Neural cell (in vitro differentiated cells): ENCODE measurements around the gene TLE3. TPM values are rescaled to one million over a fixed set of nuclear protein-coding genes. Genes with fewer than 3 reads are reported as not detected.

ENCODE experiments used
- H2AFZ ChIP-seq: fragments of 200-600, 300-800 bp; sonication (generic), shearing (Covaris generic); 2 replicates; pipeline ENCODE4 v1.6.0; 2014; ENCODE audit warnings: low read depth, mild to moderate bottlenecking, antibody characterized with exemption, low read length, moderate library complexity
- H3F3A ChIP-seq: fragments of 200-600 bp; shearing (Covaris generic); 2 replicates; pipeline ENCODE4 v1.6.1; 2016; ENCODE audit warnings: mild to moderate bottlenecking, moderate library complexity, mixed read lengths, antibody characterized with exemption, low read length; ENCODE audit not compliant: insufficient read depth, poor library complexity, severe bottlenecking
- H3K27ac ChIP-seq: fragments of 200-600, 300-800 bp; sonication (generic), shearing (Covaris generic); 2 replicates; pipeline ENCODE4 v1.5.1; 2014; ENCODE audit warnings: mild to moderate bottlenecking, low read length, moderate library complexity
- H3K27me3 ChIP-seq: fragments of 300-800, 200-600 bp; sonication (generic), shearing (Covaris generic); 2 replicates; pipeline ENCODE4 v1.6.0; 2014; ENCODE audit warnings: mild to moderate bottlenecking, low read depth, low read length, moderate library complexity; ENCODE audit not compliant: insufficient read depth
- H3K36me3 ChIP-seq: fragments of 300-800, 200-600 bp; sonication (generic), shearing (Covaris generic); 2 replicates; pipeline ENCODE4 v1.5.1; 2014; ENCODE audit warnings: mild to moderate bottlenecking, antibody characterized with exemption, low read length, moderate library complexity; ENCODE audit not compliant: insufficient read depth
- H3K4me2 ChIP-seq: fragments of 300-800, 200-600 bp; sonication (generic), shearing (Covaris generic); 2 replicates; pipeline ENCODE4 v1.6.0; 2014; ENCODE audit warnings: mild to moderate bottlenecking, low read length
- H3K4me3 ChIP-seq: fragments of 300-800, 200-600 bp; sonication (generic), shearing (Covaris generic); 2 replicates; pipeline ENCODE4 v1.5.1; 2014; ENCODE audit warnings: mild to moderate bottlenecking, low read length, moderate library complexity
- H3K79me2 ChIP-seq: fragments of 200-600 bp; shearing (Covaris generic); replicated peaks from 2 replicates; pipeline ENCODE4 v1.6.0; 2014; ENCODE audit warnings: mild to moderate bottlenecking, low read length, moderate library complexity; ENCODE audit not compliant: insufficient read depth
- H3K9ac ChIP-seq: fragments of 300-800, 200-600 bp; sonication (generic), shearing (Covaris generic); 2 replicates; pipeline ENCODE4 v1.6.1; 2016; ENCODE audit warnings: mild to moderate bottlenecking, low read length, mixed read lengths
- H3K9me2 ChIP-seq: fragments of 200-600 bp; shearing (Covaris generic); 2 replicates; pipeline ENCODE4 v1.6.1; 2016; ENCODE audit warnings: mild to moderate bottlenecking, low read length, mixed read lengths; ENCODE audit not compliant: insufficient read depth
- H3K9me3 ChIP-seq: fragments of 200-600, 300-800 bp; sonication (generic), shearing (Covaris generic); 2 replicates; pipeline ENCODE4 v1.6.1; 2016; ENCODE audit warnings: mild to moderate bottlenecking, mixed run types, low read length, moderate library complexity, mixed read lengths
- H4K20me1 ChIP-seq: fragments of 200-600 bp; shearing (Covaris generic); 2 replicates; pipeline ENCODE4 v1.6.1; 2016; ENCODE audit warnings: mild to moderate bottlenecking, mixed run types; ENCODE audit not compliant: insufficient read depth
- EP300 ChIP-seq: fragments of 450-650 bp; conservative IDR thresholded peaks from 2 replicates; pipeline ENCODE4 v1.6.1; 2014; ENCODE audit warnings: antibody characterized with exemption, mild to moderate bottlenecking, moderate library complexity; ENCODE audit not compliant: poor library complexity, severe bottlenecking
- EZH2 ChIP-seq: fragments of 200-600, 300-800 bp; shearing (Covaris generic), sonication (generic); IDR thresholded peaks from 2 replicates; pipeline ENCODE4 v1.6.1; 2014; ENCODE audit warnings: antibody characterized with exemption, low read length, borderline replicate concordance, mild to moderate bottlenecking; ENCODE audit not compliant: insufficient read depth, poor library complexity, severe bottlenecking
- MXI1 ChIP-seq: fragments of 450-650 bp; conservative IDR thresholded peaks from 2 replicates; pipeline ENCODE4 v1.6.1; 2014; ENCODE audit warnings: antibody characterized with exemption, mild to moderate bottlenecking; ENCODE audit not compliant: poor library complexity, severe bottlenecking
- POLR2AphosphoS5 ChIP-seq: IDR thresholded peaks from 2 replicates; pipeline ENCODE4 v1.6.1; 2012
- RAD21 ChIP-seq: fragments of 450-650 bp; conservative IDR thresholded peaks from 2 replicates; pipeline ENCODE4 v1.6.1; 2014; ENCODE audit warnings: antibody characterized with exemption, mild to moderate bottlenecking, moderate library complexity
- REST ChIP-seq: IDR thresholded peaks from 2 replicates; pipeline ENCODE4 v1.6.1; 2012; ENCODE audit warnings: borderline replicate concordance
- SMC3 ChIP-seq: fragments of 450-650 bp; conservative IDR thresholded peaks from 2 replicates; pipeline ENCODE4 v1.6.1; 2014; ENCODE audit warnings: antibody characterized with exemption, mild to moderate bottlenecking, moderate library complexity; ENCODE audit not compliant: poor library complexity
- TAF1 ChIP-seq: IDR thresholded peaks from 2 replicates; pipeline ENCODE4 v1.6.1; 2012; ENCODE audit warnings: low read depth
- polyA plus RNA-seq: library from polyadenylated mRNA; depleted of rRNA; stranded (reverse); fragments of >200 nt; gene quantifications from 2 replicates; pipeline ENCODE4 v1.2.3, GENCODE V29; 2014
- TF ChIP-seq, protein P1 (sequence below): fragments of 450-650 bp; IDR thresholded peaks from 2 replicates; pipeline ENCODE4 v1.5.1; 2014; ENCODE audit warnings: antibody characterized with exemption, mild to moderate bottlenecking, moderate library complexity; ENCODE audit not compliant: poor library complexity, severe bottlenecking

TLE3 gene
- polyA plus RNA-seq, 1 donor from 2014 or later = 27.6 TPM

DNA sequence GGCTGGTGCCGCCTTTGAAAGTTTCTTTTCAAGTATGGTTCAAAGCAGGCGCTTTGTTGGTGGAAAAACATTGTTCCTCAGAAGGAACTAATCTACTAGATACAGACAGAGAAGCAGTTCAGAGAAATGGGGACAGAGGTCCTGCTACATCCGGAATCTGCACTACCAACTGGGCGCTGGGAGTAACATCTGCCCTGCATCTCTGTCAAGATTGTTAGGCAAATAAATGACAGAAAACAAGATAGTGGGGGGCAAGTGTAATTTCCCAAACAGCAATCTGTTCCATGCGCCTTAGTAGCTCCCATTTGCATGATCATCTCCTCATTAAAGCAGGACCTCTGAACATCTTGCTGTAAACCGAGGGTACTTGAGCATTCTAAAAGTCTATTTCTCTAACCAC lies 17.4 kb downstream of the TLE3 start:
- H3K9me2 ChIP-seq = no peaks in the 10 kb centered on the region
- peaks cover 63% of the 10 kb centered on the region for H3K79me2 ChIP-seq
- no peak overlapping the region for H2AFZ ChIP-seq
- H3K4me2 ChIP-seq = no peak overlapping the region
- no peaks in the 10 kb centered on the region for H3F3A ChIP-seq
- no peak overlapping the region for H3K4me3 ChIP-seq
- H3K27me3 ChIP-seq = no peaks in the 10 kb centered on the region
- no peaks in the 10 kb centered on the region for H3K9me3 ChIP-seq
- no peaks in the 10 kb centered on the region for H3K36me3 ChIP-seq
- TF ChIP-seq EP300 (no peak), EZH2 (no peak), SMC3 (no peak), REST (no peak), TAF1 (no peak), MXI1 (no peak), RAD21 (no peak), POLR2AphosphoS5 (no peak)
- TF ChIP-seq, protein P1, sequence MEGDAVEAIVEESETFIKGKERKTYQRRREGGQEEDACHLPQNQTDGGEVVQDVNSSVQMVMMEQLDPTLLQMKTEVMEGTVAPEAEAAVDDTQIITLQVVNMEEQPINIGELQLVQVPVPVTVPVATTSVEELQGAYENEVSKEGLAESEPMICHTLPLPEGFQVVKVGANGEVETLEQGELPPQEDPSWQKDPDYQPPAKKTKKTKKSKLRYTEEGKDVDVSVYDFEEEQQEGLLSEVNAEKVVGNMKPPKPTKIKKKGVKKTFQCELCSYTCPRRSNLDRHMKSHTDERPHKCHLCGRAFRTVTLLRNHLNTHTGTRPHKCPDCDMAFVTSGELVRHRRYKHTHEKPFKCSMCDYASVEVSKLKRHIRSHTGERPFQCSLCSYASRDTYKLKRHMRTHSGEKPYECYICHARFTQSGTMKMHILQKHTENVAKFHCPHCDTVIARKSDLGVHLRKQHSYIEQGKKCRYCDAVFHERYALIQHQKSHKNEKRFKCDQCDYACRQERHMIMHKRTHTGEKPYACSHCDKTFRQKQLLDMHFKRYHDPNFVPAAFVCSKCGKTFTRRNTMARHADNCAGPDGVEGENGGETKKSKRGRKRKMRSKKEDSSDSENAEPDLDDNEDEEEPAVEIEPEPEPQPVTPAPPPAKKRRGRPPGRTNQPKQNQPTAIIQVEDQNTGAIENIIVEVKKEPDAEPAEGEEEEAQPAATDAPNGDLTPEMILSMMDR = no peak
- no peaks in the 10 kb centered on the region for H4K20me1 ChIP-seq
- H3K27ac ChIP-seq = no peak overlapping the region
- no peak overlapping the region for H3K9ac ChIP-seq

DNA sequence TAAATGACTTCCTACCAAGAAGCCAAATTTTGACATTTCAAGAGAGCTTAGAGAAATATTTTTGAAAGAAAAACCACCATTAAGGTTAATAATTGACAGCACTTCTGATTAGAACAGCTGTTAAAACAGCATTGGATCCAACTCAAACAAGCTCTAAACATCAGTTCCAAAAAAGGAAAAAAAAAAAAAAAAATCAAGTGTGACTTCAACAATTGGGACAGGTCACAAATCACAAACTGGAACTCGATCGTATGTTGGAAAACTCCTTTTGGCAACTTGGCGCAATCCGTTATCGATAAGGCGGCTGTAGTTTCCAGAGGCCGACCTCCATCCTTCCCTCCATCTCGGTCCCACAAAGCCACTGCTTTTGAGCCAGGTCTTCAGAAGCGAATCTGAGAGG lies 17.8 kb downstream of the TLE3 start:
- no peaks in the 10 kb centered on the region for H3K9me3 ChIP-seq
- H2AFZ ChIP-seq = no peak overlapping the region
- TF ChIP-seq EP300 (no peak), TAF1 (no peak), REST (no peak), MXI1 (no peak), RAD21 (no peak), POLR2AphosphoS5 (no peak), EZH2 (no peak), SMC3 (no peak)
- TF ChIP-seq, protein P1 = no peak
- H3K4me2 ChIP-seq = no peak overlapping the region
- H3K79me2 ChIP-seq = peaks cover 63% of the 10 kb centered on the region
- no peaks in the 10 kb centered on the region for H3K36me3 ChIP-seq
- H3K4me3 ChIP-seq = no peak overlapping the region
- H3K27me3 ChIP-seq = no peaks in the 10 kb centered on the region
- H3K9ac ChIP-seq = no peak overlapping the region
- no peaks in the 10 kb centered on the region for H3K9me2 ChIP-seq
- H4K20me1 ChIP-seq = no peaks in the 10 kb centered on the region
- no peak overlapping the region for H3K27ac ChIP-seq
- H3F3A ChIP-seq = no peaks in the 10 kb centered on the region
